HCT116 (cell line): ENCODE data around the gene NBEAL2. TPM values are rescaled to one million over a fixed set of nuclear protein-coding genes. Genes with fewer than 3 reads are reported as not detected.

Source experiments
- ATAC-seq: fragments of 200-7000 bp; cut with Tn5 transposase; 2 replicates; pipeline ENCODE4 v1.9.1; 2020; ENCODE audit warnings: mild to moderate bottlenecking, moderate library complexity
- BruUV-seq: library from RNA; stranded (reverse); fragments of 400-500 nt; replicated peaks from 2 replicates; lab custom pipeline; 2021; lab: Mats Ljungman, UMichigan
- CTCF ChIA-PET: fragments of 300-600 bp; sonication (Branson Sonifier 250); formaldehyde crosslinking; loops from one replicate; lab custom pipeline; 2021; ENCODE audit warnings: antibody characterized with exemption; lab: Charles Lee
- POLR2A ChIA-PET: fragments of 300-600, 350-600 bp; sonication (Branson Sonifier 250); formaldehyde crosslinking; loops from one replicate; lab custom pipeline; 2021; ENCODE audit warnings: antibody characterized with exemption; lab: Charles Lee
- RAD21 ChIA-PET, 2 experiments: fragments of 300-600 bp; sonication (Branson Sonifier 250); formaldehyde crosslinking; loops; one replicate each; lab custom pipeline; 2023; ENCODE audit warnings: low total read pairs in 2 of 2; ENCODE audit not compliant: uncharacterized antibody in 2 of 2, unreplicated experiment in 2 of 2, low non-redundant PET in 1 of 2; lab: Charles Lee
- DNase-seq: peaks from one replicate; pipeline ENCODE4 v3.0.0-alpha.2; 2010; ENCODE audit warnings: low read depth, low spot score
- H2AFZ ChIP-seq: fragments of 200-600 bp; shearing (Covaris generic), sonication (generic); 2 replicates; pipeline ENCODE4 v1.6.1; 2017; ENCODE audit warnings: low read depth, mixed run types, mixed read lengths, antibody characterized with exemption, low read length; ENCODE audit not compliant: poor library complexity, severe bottlenecking
- H3K27ac ChIP-seq: 2 replicates; pipeline ENCODE4 v1.5.1; 2012; ENCODE audit warnings: low read depth, low read length
- H3K27me3 ChIP-seq: fragments of 200-600 bp; sonication (generic); 2 replicates; pipeline ENCODE4 v1.6.1; 2016; ENCODE audit warnings: mixed run types, low read length, mixed read lengths; ENCODE audit not compliant: insufficient read depth
- H3K36me3 ChIP-seq, 2 experiments: fragments of 200-500 bp in 1 of 2; fragments of 200-600 bp in 1 of 2; sonication (Bioruptor generic) in 1 of 2; sonication (generic) in 1 of 2; 2 replicates each; pipeline versions ENCODE4 v1.5.1 to v1.6.1; 2014 to 2016; ENCODE audit warnings: low read length in 2 of 2, inconsistent platforms in 1 of 2, mixed read lengths in 1 of 2, mixed run types in 1 of 2; ENCODE audit not compliant: insufficient read depth in 2 of 2, control insufficient read depth in 1 of 2
- H3K4me1 ChIP-seq, 2 experiments: fragments of 200-600 bp in 1 of 2; sonication (generic) in 1 of 2; 2 replicates each; pipeline versions ENCODE4 v1.5.1 to v1.6.1; 2012 to 2017; ENCODE audit warnings: low read length in 2 of 2, inconsistent platforms in 1 of 2, mild to moderate bottlenecking in 1 of 2, mixed read lengths in 1 of 2, mixed run types in 1 of 2, moderate library complexity in 1 of 2; ENCODE audit not compliant: insufficient read depth in 2 of 2, control insufficient read depth in 1 of 2
- H3K4me2 ChIP-seq: fragments of 200-600 bp; sonication (generic); 2 replicates; pipeline ENCODE4 v1.6.1; 2017; ENCODE audit warnings: mixed run types, low read length, mixed read lengths
- H3K4me3 ChIP-seq, 2 experiments: fragments of 200-600 bp in 1 of 2; sonication (generic) in 1 of 2; replicated peaks in 1 of 2; 2 replicates each; pipeline ENCODE4 v1.5.1; 2011 to 2016; ENCODE audit warnings: low read length in 2 of 2, control low read depth in 1 of 2, low read depth in 1 of 2, mild to moderate bottlenecking in 1 of 2, mixed read lengths in 1 of 2, mixed run types in 1 of 2
- H3K79me2 ChIP-seq: fragments of 200-600 bp; sonication (generic); 2 replicates; pipeline ENCODE4 v1.6.1; 2017; ENCODE audit warnings: mild to moderate bottlenecking, mixed run types, low read length, moderate library complexity, mixed read lengths; ENCODE audit not compliant: insufficient read depth
- H3K9ac ChIP-seq: fragments of 200-600 bp; sonication (generic); 2 replicates; pipeline ENCODE4 v1.6.1; 2016; ENCODE audit warnings: low read length, mixed read lengths
- H3K9me2 ChIP-seq: fragments of 200-600 bp; sonication (generic), shearing (Covaris generic); 2 replicates; pipeline ENCODE4 v1.6.1; 2017; ENCODE audit warnings: mixed run types, mild to moderate bottlenecking, moderate library complexity; ENCODE audit not compliant: insufficient read depth
- H3K9me3 ChIP-seq, 2 experiments: fragments of 200-500 bp in 1 of 2; fragments of 200-600 bp in 1 of 2; sonication (Bioruptor generic) in 1 of 2; sonication (generic) in 1 of 2; 2 replicates each; pipeline ENCODE4 v1.6.1; 2014 to 2017; ENCODE audit warnings: low read length in 2 of 2, mixed read lengths in 2 of 2, inconsistent platforms in 1 of 2, low read depth in 1 of 2, mild to moderate bottlenecking in 1 of 2, mixed run types in 1 of 2, moderate library complexity in 1 of 2; ENCODE audit not compliant: control insufficient read depth in 1 of 2, insufficient read depth in 1 of 2
- H4K20me1 ChIP-seq: fragments of 200-600 bp; sonication (generic), shearing (Covaris generic); 2 replicates; pipeline ENCODE4 v1.6.1; 2017; ENCODE audit warnings: mixed run types, mild to moderate bottlenecking, moderate library complexity; ENCODE audit not compliant: insufficient read depth
- ATF3 ChIP-seq: IDR thresholded peaks from 2 replicates; pipeline ENCODE4 v1.6.1; 2012
- CBX3 ChIP-seq: IDR thresholded peaks from 2 replicates; pipeline ENCODE4 v1.6.1; 2012; ENCODE audit warnings: low read depth
- CEBPB ChIP-seq: IDR thresholded peaks from 2 replicates; pipeline ENCODE4 v1.6.1; 2012; ENCODE audit warnings: low read depth
- EGR1 ChIP-seq: IDR thresholded peaks from 2 replicates; pipeline ENCODE4 v1.6.1; 2012; ENCODE audit warnings: low read depth
- EZH2 ChIP-seq: fragments of 200-600 bp; sonication (generic); IDR thresholded peaks from 2 replicates; pipeline ENCODE4 v1.6.1; 2017; ENCODE audit warnings: antibody characterized with exemption, mixed run types
- EZH2phosphoT487 ChIP-seq: fragments of 200-600 bp; IDR thresholded peaks from 2 replicates; pipeline ENCODE4 v1.6.1; 2018; ENCODE audit warnings: antibody characterized with exemption, borderline replicate concordance
- FOSL1 ChIP-seq: IDR thresholded peaks from 2 replicates; pipeline ENCODE4 v1.6.1; 2012; ENCODE audit warnings: low read depth
- JUND ChIP-seq: IDR thresholded peaks from 2 replicates; pipeline ENCODE4 v1.6.1; 2012
- POLR2A ChIP-seq: IDR thresholded peaks from 2 replicates; pipeline ENCODE4 v1.7.0; 2011; ENCODE audit warnings: borderline replicate concordance; ENCODE audit not compliant: insufficient read depth, insufficient read length; ENCODE audit errors: extremely low read depth
- RAD21 ChIP-seq: IDR thresholded peaks from 2 replicates; pipeline ENCODE4 v1.6.1; 2012; ENCODE audit warnings: low read depth, mild to moderate bottlenecking
- SIN3A ChIP-seq: IDR thresholded peaks from 2 replicates; pipeline ENCODE4 v1.6.1; 2012; ENCODE audit warnings: low read depth
- SP1 ChIP-seq: IDR thresholded peaks from 2 replicates; pipeline ENCODE4 v1.6.1; 2012; ENCODE audit warnings: low read depth
- SRF ChIP-seq: IDR thresholded peaks from 2 replicates; pipeline ENCODE4 v1.6.1; 2012; ENCODE audit warnings: low read depth
- TCF7L2 ChIP-seq: IDR thresholded peaks from 2 replicates; pipeline ENCODE4 v1.7.0; 2011; ENCODE audit warnings: borderline replicate concordance, inconsistent platforms; ENCODE audit not compliant: insufficient read depth, insufficient read length; ENCODE audit errors: extremely low read depth
- YY1 ChIP-seq: IDR thresholded peaks from 2 replicates; pipeline ENCODE4 v1.6.1; 2011; ENCODE audit warnings: low read length, low read depth, moderate library complexity, mild to moderate bottlenecking; ENCODE audit not compliant: insufficient replicate concordance; ENCODE audit errors: extremely low read depth
- ZFX ChIP-seq: fragments of 450-650 bp; IDR thresholded peaks from 2 replicates; pipeline ENCODE4 v1.6.1; 2017
- intact Hi-C: fragments of 100-400 bp; cut with micrococcal nuclease; formaldehyde crosslinking; loops from 2 replicates; pipeline ENCODE4 v1.10.0; 2022
- total RNA-seq: library from RNA; stranded (reverse); gene quantifications from one replicate; pipeline ENCODE4 v1.2.1, GENCODE V29; 2021; ENCODE audit not compliant: unreplicated experiment
- TF ChIP-seq, protein P1 (sequence below): IDR thresholded peaks from 2 replicates; pipeline ENCODE4 v1.6.1; 2012; ENCODE audit warnings: low read depth
- TF ChIP-seq, protein P2 (sequence below), 3 experiments: fragments of 200-600 bp in 1 of 3; sonication (generic) in 1 of 3; IDR thresholded peaks in 2 of 3; conservative IDR thresholded peaks in 1 of 3; 2 replicates each; pipeline ENCODE4 v1.5.1; 2012 to 2017; ENCODE audit warnings: low read depth in 2 of 3, low read length in 2 of 3, antibody characterized with exemption in 1 of 3, borderline replicate concordance in 1 of 3, control low read depth in 1 of 3, mild to moderate bottlenecking in 1 of 3, mixed read lengths in 1 of 3, mixed run types in 1 of 3, moderate library complexity in 1 of 3; ENCODE audit not compliant: insufficient read depth in 1 of 3

The NBEAL2 gene
- total RNA-seq, 1 experiment from 2014 or later: 72.9 TPM

- TF ChIP-seq, protein P1, sequence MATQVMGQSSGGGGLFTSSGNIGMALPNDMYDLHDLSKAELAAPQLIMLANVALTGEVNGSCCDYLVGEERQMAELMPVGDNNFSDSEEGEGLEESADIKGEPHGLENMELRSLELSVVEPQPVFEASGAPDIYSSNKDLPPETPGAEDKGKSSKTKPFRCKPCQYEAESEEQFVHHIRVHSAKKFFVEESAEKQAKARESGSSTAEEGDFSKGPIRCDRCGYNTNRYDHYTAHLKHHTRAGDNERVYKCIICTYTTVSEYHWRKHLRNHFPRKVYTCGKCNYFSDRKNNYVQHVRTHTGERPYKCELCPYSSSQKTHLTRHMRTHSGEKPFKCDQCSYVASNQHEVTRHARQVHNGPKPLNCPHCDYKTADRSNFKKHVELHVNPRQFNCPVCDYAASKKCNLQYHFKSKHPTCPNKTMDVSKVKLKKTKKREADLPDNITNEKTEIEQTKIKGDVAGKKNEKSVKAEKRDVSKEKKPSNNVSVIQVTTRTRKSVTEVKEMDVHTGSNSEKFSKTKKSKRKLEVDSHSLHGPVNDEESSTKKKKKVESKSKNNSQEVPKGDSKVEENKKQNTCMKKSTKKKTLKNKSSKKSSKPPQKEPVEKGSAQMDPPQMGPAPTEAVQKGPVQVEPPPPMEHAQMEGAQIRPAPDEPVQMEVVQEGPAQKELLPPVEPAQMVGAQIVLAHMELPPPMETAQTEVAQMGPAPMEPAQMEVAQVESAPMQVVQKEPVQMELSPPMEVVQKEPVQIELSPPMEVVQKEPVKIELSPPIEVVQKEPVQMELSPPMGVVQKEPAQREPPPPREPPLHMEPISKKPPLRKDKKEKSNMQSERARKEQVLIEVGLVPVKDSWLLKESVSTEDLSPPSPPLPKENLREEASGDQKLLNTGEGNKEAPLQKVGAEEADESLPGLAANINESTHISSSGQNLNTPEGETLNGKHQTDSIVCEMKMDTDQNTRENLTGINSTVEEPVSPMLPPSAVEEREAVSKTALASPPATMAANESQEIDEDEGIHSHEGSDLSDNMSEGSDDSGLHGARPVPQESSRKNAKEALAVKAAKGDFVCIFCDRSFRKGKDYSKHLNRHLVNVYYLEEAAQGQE: no peak
- TF ChIP-seq ATF3: no peak
- no peak for TF ChIP-seq ZFX
- TF ChIP-seq TCF7L2: no peak
- no peak for TF ChIP-seq EZH2phosphoT487
- TF ChIP-seq POLR2A: no peak
- TF ChIP-seq SRF: no peak
- TF ChIP-seq EZH2: no peak
- TF ChIP-seq YY1: no peak
- no peak for TF ChIP-seq CBX3
- TF ChIP-seq FOSL1: no peak
These were observed 17.0 kb upstream of the NBEAL2 start (continued) for GRCh38 chr3:46962427-46962826.

- Histone ChIP-seq H3K9ac (no peak overlapping the region), H3K4me3 (no peak overlapping the region), H3K36me3 (peaks cover 0 to 9% of the 10 kb centered on the region in 2 experiments; a peak in 1 of 4 replicates), H3K4me1 (peaks cover 0 to 31% of the 10 kb centered on the region in 2 experiments; a peak in 1 of 4 replicates), H3K79me2 (peaks cover 87% of the 10 kb centered on the region), H3K27ac (no peak overlapping the region)
- BruUV-seq: no TSS peak
- ChIA-PET RAD21 (no interaction called here), POLR2A (no interaction called here), CTCF (no interaction called here)
- no peak for ATAC-seq
- no peak for TF ChIP-seq CEBPB
- no peak for TF ChIP-seq SP1
- no peak for TF ChIP-seq RAD21
- no peak for TF ChIP-seq CBX3
- TF ChIP-seq, protein P2, sequence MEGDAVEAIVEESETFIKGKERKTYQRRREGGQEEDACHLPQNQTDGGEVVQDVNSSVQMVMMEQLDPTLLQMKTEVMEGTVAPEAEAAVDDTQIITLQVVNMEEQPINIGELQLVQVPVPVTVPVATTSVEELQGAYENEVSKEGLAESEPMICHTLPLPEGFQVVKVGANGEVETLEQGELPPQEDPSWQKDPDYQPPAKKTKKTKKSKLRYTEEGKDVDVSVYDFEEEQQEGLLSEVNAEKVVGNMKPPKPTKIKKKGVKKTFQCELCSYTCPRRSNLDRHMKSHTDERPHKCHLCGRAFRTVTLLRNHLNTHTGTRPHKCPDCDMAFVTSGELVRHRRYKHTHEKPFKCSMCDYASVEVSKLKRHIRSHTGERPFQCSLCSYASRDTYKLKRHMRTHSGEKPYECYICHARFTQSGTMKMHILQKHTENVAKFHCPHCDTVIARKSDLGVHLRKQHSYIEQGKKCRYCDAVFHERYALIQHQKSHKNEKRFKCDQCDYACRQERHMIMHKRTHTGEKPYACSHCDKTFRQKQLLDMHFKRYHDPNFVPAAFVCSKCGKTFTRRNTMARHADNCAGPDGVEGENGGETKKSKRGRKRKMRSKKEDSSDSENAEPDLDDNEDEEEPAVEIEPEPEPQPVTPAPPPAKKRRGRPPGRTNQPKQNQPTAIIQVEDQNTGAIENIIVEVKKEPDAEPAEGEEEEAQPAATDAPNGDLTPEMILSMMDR (IDR thresholded peaks at IDR 0.05 in 2 of 3, conservative IDR thresholded peaks at IDR 0.05 in 1 of 3; ENCODE audit: borderline replicate concordance in 1 of 3, insufficient read depth in 1 of 3, low read depth in 2 of 3, low read length in 2 of 3): no peak
- TF ChIP-seq TCF7L2: no peak
- TF ChIP-seq SIN3A: no peak
- TF ChIP-seq JUND: no peak
- TF ChIP-seq EGR1: no peak
- TF ChIP-seq POLR2A: no peak
- TF ChIP-seq, all 23 proteins: peak for 0
- DNase-seq: no peak
- peaks cover 24% of the 10 kb centered on the region; the same call in 1 of the 2 replicates for H4K20me1 ChIP-seq
- intact Hi-C loops: no loop called here
- no peak overlapping the region for H2AFZ ChIP-seq
- no peak overlapping the region for H3K4me2 ChIP-seq
- H3K9me3 ChIP-seq: no peaks in the 10 kb centered on the region
- no peaks in the 10 kb centered on the region for H3K27me3 ChIP-seq
- H3K9me2 ChIP-seq: no peaks in the 10 kb centered on the region
These were observed 16.5 kb upstream of the NBEAL2 start for GRCh38 chr3:46962990-46963389.
